ENCODE results near the gene SURF2. TPM values are rescaled to one million over a fixed set of nuclear protein-coding genes. Genes with fewer than 3 reads are reported as not detected.

The SURF2 gene
- total and polyA plus RNA-seq, 2 experiments from 2014 or later: 39.9 to 104 TPM

DNA sequence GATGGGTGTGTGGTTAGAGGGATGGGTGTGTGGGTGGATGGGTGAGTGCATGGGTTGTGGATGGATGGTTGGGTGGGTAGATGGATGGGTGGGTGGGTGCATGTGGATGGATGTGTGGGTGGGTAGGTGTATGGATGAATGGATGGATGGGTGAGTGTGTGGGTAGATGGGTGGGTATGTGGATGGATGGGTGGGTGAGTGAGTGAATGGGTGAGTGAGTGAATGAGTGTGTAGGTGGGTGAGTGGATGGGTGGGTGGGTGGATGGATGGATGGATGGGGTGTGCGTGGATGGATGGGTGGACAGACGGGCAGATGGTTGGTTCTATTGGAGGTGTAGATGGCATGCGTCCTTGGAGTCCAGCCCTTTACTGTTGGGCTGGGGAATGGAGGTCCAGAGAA lies 37.0 kb downstream of the SURF2 start (continued):
- TF ChIP-seq, protein P1, sequence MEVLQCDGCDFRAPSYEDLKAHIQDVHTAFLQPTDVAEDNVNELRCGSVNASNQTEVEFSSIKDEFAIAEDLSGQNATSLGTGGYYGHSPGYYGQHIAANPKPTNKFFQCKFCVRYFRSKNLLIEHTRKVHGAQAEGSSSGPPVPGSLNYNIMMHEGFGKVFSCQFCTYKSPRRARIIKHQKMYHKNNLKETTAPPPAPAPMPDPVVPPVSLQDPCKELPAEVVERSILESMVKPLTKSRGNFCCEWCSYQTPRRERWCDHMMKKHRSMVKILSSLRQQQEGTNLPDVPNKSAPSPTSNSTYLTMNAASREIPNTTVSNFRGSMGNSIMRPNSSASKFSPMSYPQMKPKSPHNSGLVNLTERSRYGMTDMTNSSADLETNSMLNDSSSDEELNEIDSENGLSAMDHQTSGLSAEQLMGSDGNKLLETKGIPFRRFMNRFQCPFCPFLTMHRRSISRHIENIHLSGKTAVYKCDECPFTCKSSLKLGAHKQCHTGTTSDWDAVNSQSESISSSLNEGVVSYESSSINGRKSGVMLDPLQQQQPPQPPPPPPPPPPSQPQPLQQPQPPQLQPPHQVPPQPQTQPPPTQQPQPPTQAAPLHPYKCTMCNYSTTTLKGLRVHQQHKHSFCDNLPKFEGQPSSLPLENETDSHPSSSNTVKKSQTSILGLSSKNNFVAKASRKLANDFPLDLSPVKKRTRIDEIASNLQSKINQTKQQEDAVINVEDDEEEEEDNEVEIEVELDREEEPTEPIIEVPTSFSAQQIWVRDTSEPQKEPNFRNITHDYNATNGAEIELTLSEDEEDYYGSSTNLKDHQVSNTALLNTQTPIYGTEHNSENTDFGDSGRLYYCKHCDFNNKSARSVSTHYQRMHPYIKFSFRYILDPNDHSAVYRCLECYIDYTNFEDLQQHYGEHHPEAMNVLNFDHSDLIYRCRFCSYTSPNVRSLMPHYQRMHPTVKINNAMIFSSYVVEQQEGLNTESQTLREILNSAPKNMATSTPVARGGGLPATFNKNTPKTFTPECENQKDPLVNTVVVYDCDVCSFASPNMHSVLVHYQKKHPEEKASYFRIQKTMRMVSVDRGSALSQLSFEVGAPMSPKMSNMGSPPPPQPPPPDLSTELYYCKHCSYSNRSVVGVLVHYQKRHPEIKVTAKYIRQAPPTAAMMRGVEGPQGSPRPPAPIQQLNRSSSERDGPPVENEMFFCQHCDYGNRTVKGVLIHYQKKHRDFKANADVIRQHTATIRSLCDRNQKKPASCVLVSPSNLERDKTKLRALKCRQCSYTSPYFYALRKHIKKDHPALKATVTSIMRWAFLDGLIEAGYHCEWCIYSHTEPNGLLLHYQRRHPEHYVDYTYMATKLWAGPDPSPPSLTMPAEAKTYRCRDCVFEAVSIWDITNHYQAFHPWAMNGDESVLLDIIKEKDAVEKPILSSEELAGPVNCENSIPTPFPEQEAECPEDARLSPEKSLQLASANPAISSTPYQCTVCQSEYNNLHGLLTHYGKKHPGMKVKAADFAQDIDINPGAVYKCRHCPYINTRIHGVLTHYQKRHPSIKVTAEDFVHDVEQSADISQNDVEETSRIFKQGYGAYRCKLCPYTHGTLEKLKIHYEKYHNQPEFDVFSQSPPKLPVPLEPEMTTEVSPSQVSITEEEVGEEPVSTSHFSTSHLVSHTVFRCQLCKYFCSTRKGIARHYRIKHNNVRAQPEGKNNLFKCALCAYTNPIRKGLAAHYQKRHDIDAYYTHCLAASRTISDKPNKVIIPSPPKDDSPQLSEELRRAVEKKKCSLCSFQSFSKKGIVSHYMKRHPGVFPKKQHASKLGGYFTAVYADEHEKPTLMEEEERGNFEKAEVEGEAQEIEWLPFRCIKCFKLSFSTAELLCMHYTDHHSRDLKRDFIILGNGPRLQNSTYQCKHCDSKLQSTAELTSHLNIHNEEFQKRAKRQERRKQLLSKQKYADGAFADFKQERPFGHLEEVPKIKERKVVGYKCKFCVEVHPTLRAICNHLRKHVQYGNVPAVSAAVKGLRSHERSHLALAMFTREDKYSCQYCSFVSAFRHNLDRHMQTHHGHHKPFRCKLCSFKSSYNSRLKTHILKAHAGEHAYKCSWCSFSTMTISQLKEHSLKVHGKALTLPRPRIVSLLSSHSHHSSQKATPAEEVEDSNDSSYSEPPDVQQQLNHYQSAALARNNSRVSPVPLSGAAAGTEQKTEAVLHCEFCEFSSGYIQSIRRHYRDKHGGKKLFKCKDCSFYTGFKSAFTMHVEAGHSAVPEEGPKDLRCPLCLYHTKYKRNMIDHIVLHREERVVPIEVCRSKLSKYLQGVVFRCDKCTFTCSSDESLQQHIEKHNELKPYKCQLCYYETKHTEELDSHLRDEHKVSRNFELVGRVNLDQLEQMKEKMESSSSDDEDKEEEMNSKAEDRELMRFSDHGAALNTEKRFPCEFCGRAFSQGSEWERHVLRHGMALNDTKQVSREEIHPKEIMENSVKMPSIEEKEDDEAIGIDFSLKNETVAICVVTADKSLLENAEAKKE (CRISPR knock-in tag; IDR thresholded peaks at IDR 0.05): no peak
- TF ChIP-seq, protein P2, sequence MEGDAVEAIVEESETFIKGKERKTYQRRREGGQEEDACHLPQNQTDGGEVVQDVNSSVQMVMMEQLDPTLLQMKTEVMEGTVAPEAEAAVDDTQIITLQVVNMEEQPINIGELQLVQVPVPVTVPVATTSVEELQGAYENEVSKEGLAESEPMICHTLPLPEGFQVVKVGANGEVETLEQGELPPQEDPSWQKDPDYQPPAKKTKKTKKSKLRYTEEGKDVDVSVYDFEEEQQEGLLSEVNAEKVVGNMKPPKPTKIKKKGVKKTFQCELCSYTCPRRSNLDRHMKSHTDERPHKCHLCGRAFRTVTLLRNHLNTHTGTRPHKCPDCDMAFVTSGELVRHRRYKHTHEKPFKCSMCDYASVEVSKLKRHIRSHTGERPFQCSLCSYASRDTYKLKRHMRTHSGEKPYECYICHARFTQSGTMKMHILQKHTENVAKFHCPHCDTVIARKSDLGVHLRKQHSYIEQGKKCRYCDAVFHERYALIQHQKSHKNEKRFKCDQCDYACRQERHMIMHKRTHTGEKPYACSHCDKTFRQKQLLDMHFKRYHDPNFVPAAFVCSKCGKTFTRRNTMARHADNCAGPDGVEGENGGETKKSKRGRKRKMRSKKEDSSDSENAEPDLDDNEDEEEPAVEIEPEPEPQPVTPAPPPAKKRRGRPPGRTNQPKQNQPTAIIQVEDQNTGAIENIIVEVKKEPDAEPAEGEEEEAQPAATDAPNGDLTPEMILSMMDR (conservative IDR thresholded peaks at IDR 0.05; ENCODE audit: low read depth in 2 of 2): no peak
- TF ChIP-seq NANOG (IDR thresholded peaks at IDR 0.05; ENCODE audit: borderline replicate concordance) (no peak), EZH2phosphoT487 (IDR thresholded peaks at IDR 0.05; ENCODE audit: unreplicated experiment) (no peak), ZNF114 (CRISPR knock-in tag; IDR thresholded peaks at IDR 0.05) (no peak)

DNA sequence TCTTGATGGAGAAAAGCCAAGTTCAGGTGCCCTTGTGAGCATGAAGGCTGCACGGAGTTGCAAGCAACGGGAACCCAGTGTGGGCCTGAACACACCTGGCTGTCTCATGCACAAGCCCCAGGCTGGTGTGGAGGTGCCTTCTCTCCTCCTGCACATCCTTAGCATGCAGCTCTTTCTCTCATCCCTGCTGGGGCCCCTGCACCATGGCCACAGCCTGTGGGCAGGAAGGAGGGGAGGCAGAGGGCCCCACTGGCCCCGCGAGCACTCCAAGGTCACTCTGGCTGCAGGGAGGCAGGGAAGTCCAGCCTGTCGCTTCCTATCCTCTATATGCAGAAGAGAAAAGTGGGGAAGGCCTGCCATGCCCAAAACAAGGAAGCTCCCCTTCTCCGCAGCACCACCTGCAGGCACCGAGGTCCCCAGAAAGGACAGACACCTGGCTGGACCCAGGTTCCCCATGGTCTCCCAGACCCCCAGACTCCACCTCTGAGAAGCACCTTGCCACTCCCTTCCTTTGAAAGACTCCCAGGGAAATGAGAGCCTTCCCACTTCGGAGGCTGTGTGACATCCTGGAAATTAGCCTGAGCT lies 38.4 kb downstream of the SURF2 start:
- H3K9me2 ChIP-seq (ENCODE audit: insufficient read depth): no peaks in the 10 kb centered on the region
- TF ChIP-seq, protein P2 (conservative IDR thresholded peaks at IDR 0.05; ENCODE audit: low read depth in 2 of 2): peak; percentile 14 to 42; a peak in 2 of 4 replicates
- TF ChIP-seq EZH2phosphoT487 (IDR thresholded peaks at IDR 0.05; ENCODE audit: unreplicated experiment) (no peak), EZH2 (IDR thresholded peaks at IDR 0.05; ENCODE audit: low read depth, unreplicated experiment) (no peak), NANOG (IDR thresholded peaks at IDR 0.05; ENCODE audit: borderline replicate concordance) (no peak), ZNF331 (CRISPR knock-in tag; IDR thresholded peaks at IDR 0.05; ENCODE audit: low read depth) (no peak)
- no peak overlapping the region for H3K4me3 Mint-ChIP-seq
- H3K4me3 ChIP-seq: no peak overlapping the region
- no peak overlapping the region for H2AFZ ChIP-seq
- peaks cover 15% of the 10 kb centered on the region for H3K9me3 Mint-ChIP-seq
- no peak overlapping the region for H3K4me2 ChIP-seq
- ATAC-seq (no peak), DNase-seq (ENCODE audit: low spot score) (peak; percentile 25)
- no peaks in the 10 kb centered on the region for H4K20me1 ChIP-seq (replicated peaks; ENCODE audit: insufficient read depth)
- H3K27me3 ChIP-seq (ENCODE audit: insufficient read depth): no peaks in the 10 kb centered on the region
- no peak overlapping the region for H3K27ac ChIP-seq (ENCODE audit: low read depth)
- H3K27me3 Mint-ChIP-seq (ENCODE audit: insufficient read depth, low read depth, poor library complexity): peaks cover 12% of the 10 kb centered on the region
- H3K4me1 ChIP-seq (ENCODE audit: insufficient read depth): no peaks in the 10 kb centered on the region
- H3K79me2 ChIP-seq (replicated peaks; ENCODE audit: insufficient read depth): no peaks in the 10 kb centered on the region
- no peaks in the 10 kb centered on the region for H3K36me3 ChIP-seq (ENCODE audit: insufficient read depth)
- H3F3A ChIP-seq (replicated peaks; ENCODE audit: low read depth): no peaks in the 10 kb centered on the region
- H3K4me1 Mint-ChIP-seq: no peaks in the 10 kb centered on the region
- H3K36me3 Mint-ChIP-seq (ENCODE audit: low read depth): no peaks in the 10 kb centered on the region
- H3K27ac Mint-ChIP-seq: no peak overlapping the region
